ENCODE results near the gene CCDC85A.

The CCDC85A gene

GRCh38 chr2:56244506-56244905 lies 60.7 kb downstream of the CCDC85A start:
- no peak for DNase-seq

GRCh38 chr2:56244911-56245530 lies 61.2 kb downstream of the CCDC85A start:
- no peak for DNase-seq

DNA sequence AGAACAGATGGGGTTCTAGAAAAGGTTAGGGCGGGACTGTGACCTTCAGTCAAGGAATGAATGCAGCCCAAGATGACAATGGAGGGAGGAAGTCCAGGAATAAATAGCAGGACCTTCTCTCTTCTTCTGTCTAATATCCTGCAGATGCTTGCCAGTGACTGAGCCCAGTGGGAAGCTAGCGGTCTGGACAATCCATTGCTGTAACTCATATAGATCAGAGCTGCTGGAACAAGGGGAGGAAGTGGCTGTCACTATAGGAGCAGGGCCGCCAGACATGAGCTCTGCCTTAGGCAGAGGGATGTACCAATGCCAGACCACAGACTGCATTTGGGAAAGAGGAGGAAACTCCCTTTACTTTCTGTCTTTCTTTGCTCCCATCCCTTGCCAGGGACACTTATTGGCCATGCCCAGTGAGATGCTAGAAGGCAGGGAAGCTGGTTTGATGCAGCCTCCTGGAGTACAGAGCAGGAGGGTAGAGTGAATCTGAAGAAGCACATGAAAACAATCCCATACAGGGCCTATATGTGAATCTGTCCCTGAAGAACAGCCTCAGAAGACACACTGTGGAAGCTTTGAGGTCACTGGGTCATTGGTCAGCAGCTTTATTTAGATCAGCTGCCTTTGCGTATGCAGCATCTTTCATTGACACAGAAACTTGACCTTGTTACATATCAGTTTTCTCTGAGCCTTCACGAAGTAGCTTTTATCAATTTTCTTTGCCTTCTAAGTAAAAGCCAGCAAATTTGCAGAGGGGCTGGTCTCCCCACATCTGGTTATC lies 65.4 kb downstream of the CCDC85A start:
- DNase-seq = no peak

DNA sequence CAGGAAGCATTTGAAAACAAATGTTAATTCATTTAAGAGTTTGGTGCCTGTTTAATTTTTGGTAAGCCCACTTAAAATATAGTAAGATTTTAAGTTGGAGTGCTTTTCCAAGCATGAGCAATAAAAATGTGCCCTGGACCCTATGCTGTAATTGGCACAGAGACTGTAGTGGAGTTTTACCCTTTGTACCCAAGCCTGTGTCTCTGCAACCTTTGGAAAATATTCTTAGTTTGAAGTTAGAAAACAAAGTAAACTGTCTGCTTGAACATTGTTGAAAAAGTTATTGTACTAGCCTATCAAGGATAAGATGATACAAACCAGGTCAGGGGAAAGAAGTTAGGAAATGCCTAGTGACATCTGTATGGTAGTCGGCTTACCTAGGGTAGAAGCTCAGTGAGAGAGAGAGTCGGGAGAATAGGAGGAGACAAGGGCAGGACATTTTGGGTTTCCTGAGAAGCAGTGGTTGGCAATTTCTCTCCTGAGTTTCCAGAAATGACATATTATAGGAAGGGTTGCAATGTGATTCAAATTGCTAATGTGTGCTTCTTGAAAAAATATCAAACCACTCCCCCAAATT lies 66.5 kb downstream of the CCDC85A start:
- DNase-seq = no peak

DNA sequence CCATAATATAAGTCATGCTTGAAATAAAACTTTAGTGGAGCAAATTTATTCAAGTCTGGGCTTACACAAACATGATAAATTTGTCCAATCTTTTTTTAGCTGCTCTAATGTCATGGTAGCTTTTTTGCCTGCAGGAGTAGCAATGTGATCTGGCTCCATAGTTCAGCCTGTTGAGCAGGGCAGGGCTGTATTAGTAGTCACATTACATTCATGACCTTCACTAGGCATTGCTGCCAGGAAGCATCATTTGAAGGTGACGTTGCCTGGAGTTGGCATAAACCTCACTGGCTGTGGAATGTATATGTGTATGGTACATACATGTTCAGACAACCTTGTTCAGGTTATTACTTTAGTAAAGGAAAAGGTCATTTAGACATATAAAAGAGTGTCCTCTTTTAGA lies 76.6 kb downstream of the CCDC85A start:
- DNase-seq = no peak

GRCh38 chr2:56262241-56262640 lies 78.5 kb downstream of the CCDC85A start:
- DNase-seq = no peak

DNA sequence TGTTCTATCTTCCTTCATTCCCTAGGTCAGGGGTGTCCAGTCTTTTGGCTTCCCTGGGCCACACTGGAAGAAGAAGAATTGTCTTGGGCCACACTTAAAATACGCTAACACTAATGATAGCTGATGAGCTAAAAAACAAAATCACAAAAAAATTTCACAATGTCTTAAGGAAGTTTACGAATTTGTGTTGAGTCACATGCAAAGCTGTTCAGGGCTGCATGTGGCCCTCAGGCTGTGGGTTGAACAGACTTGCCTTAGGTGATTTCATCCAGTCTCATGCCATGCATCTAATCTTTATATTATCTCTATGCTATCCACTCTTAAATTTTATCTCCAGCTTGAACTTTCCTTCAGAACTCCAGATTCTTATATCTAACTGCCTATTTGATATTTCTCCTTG lies 80.1 kb downstream of the CCDC85A start:
- no peak for DNase-seq

- no peak for DNase-seq
Measured at GRCh38 chr2:56266761-56267414, 83.1 kb downstream of the CCDC85A start.

GRCh38 chr2:56267415-56267788 lies 83.6 kb downstream of the CCDC85A start:
- no peak for DNase-seq

DNA sequence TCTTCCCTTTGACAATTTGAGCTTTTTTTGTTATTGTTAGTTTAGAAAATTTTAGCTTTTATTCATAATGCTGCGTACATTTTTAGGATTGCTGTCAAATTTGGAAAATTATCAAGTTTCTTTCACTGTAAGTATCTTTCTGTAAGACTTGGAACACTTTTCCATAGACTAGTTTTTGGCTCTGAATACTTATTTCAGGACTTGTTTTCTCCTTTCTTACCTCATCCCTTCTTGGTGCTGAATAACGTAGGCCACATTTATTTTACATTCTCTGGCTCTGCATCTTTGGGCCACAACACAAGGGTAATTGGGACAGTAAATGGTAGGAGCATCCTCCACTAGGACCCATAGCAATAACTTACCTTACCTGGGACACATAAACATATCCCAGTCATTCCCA lies 85.1 kb downstream of the CCDC85A start:
- no peak for DNase-seq

DNA sequence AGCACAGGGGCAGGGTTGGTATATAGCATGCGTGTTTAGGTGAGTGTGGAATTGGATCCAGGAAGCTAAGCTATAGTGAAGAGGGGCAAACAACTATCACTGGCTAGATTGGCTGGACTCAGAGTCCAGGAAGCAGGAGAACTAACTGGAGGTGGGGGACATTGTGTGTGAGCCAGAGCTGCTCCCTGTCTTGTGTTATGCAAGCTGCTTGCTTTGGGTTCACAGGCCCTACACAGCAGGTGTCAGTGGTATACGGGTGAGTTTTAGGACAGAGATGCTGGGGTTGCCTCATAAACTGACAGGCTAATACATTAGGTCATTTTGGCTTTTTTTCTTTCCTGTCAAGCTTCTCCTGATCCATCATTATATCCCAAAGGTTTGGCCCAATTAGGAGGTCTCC lies 87.5 kb downstream of the CCDC85A start:
- DNase-seq = no peak

- DNase-seq = no peak
Measured at GRCh38 chr2:56285224-56285623, 101.4 kb downstream of the CCDC85A start.

GRCh38 chr2:56286936-56287335 lies 103.1 kb downstream of the CCDC85A start:
- no peak for DNase-seq

- no peak for DNase-seq
Measured at GRCh38 chr2:56287508-56287907, 103.7 kb downstream of the CCDC85A start.

- DNase-seq = no peak
Measured at GRCh38 chr2:56287974-56288373, 104.2 kb downstream of the CCDC85A start.

- peak in 1 of 2 experiments; percentile 8 for DNase-seq
Measured at GRCh38 chr2:56288838-56289580, 105.2 kb downstream of the CCDC85A start.

DNA sequence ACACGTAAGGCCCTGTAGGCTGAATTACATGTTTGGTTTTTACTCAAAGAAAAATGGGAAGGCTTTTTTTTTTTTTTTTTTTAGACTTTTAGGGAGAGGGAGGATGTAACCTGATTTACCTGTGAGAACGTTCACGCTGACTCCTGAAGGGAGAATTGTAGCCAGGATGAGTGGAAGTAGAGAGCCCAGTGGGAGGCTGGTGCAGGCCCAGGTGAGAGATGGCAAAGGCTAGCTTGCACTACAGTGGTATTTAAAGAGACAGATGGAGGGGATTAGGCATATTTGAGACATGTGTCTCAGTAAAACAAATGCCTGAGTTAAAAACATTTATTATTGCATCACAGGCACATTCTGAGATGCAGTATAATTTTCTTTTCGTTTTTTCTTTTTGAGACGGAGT lies 107.9 kb downstream of the CCDC85A start:
- peak; percentile 11 to 75 for DNase-seq

DNA sequence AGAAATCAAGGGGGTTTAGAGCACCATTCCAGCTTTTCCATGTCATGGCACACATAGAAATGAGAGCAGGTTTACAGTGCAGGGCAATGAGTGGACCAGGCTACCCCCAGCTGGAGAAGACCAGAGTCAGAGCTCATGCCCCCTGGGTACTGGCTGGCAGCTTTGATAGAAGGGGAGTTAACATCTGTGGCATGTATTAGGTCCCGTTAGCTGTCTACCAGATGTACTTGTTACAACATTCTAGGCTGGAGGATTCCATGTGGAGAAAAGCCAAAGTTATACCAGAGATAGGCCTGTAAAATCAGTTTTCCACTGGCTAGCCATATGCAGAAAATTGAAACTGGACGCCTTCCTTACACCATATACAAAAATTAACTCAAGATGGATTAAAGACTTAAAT lies 109.2 kb downstream of the CCDC85A start:
- DNase-seq = peak in 1 of 2 experiments; percentile 24

GRCh38 chr2:56295666-56296065 lies 111.9 kb downstream of the CCDC85A start:
- DNase-seq = no peak

DNA sequence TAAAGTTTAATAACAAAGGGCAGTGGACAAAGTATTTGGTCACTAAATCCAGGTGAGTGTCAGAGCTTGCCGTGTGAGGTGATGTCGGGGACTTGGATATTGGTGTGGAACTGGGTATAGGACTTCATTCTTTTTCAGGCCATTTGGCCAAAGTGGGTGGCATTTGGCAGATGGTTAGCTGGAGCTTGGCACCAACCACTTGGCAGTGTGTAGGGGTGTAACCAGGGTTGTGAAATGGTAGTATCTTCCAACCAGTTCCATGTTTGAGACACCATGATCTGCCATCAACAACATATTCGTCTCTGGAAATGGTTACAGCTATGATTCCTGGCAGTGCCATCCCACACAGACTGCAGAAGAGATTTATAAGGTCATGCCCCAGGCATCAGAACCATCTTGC lies 113.9 kb downstream of the CCDC85A start:
- no peak for DNase-seq

DNA sequence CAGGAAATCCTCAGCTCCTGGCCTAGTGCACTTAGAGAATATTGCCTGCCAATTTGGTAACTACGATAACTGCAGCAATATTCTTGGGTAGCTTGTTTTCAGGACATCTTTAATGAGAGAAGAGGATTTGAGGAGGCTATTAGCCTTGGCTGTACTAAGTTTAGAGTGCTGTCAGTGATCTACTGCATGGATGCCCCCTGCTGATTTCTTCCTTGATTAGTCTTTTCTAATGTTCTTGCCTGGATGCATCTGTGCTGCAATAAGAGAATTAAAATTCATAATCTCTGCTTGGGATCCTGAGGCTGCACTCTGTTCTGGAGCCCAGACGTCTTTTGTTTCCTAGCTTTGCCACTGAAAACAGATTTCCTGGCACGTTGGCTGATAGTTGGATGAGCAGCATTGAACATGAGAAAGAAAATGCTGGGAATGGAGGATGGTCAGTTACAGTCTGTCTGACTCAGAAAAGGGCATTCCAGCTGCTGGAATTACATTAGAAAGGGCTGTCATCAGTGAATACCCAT lies 115.4 kb downstream of the CCDC85A start:
- DNase-seq = peak in 1 of 2 experiments; percentile 60

- DNase-seq = no peak
Measured at GRCh38 chr2:56309626-56310170, 125.9 kb downstream of the CCDC85A start.

All from NCI-H524 (cell line).